Umbilical cord (tissue), 2 donors: ENCODE results near the gene EREG. TPM values are rescaled to one million over a fixed set of nuclear protein-coding genes. Genes with fewer than 3 reads are reported as not detected.
A peak's percentile ranks its signal among the peaks of the same experiment; 100 is the strongest.

Source experiments
- DNase-seq: peaks from one replicate; pipeline ENCODE4 v3.0.0-alpha.2; 2015; ENCODE audit warnings: low spot score
- total RNA-seq: library from RNA; depleted of rRNA; stranded (reverse); fragments of >200 nt; gene quantifications from one replicate; pipeline ENCODE4 v1.2.3, GENCODE V29; 2014; ENCODE audit warnings: low replicate concordance; ENCODE audit not compliant: insufficient read depth

The EREG gene
- total RNA-seq, 1 donor from 2014 or later: 3.9 TPM

DNA sequence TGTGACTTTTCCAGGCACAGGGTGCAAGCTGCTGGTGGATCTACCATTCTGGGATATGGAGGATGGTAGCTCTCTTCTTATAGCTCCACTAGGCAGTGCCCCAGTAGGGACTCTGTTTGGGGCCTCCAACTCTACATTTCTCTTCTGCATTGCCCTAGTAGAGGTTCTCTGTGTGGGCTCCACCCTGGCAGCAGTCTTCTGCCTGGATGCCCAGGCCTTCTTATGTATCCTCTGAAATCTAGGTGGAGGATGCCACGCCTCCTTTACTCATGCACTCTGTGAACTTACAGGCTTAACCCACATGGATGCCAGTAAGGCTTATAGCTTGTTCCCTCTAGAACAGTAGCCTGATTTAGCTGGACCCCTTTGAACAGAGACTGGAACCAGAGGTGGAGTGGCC lies 20.9 kb upstream of the EREG start:
- DNase-seq: no peak

GRCh38 chr4:74353858-74354257 lies 11.1 kb upstream of the EREG start:
- no peak for DNase-seq

DNA sequence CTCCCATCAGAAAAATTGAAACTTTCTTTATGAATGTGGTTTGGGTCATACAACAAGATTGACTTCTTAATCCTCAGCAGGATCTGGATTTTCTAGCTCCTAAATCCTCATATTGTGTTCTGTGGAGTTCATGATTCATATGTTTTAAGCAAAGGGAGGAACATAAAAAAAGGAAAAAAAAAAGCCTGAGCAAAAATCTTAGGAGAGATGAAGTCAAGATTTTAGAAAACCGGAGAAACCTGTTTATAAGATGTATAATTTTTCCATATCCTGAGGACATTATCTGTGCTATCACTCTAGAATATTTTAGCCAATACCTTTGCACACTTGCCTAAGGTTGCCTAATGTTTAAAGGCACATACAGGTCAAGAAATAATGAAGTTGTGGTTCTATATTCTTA lies 7.0 kb upstream of the EREG start:
- DNase-seq: peak; percentile 6

DNA sequence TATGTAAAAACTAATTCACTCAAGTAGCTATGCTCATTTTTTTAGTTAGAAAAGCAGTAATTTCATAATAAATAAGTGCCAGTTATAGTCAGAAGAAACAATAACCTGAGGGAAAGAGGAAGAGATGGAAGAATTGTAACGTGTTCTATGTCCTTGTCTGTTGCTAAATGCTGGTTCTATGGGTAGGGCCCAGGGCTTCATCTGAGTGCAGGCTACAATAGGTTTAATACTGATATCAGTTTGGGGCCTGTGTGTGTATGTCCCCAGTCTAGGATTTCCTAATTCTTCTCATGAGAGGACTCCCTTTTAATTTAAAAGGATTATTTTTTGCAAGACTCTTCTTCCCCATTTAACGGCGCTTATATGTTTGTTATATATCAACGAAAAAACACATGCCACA lies 3.3 kb upstream of the EREG start:
- DNase-seq: no peak

GRCh38 chr4:74362347-74362746 lies 2.6 kb upstream of the EREG start:
- no peak for DNase-seq

DNA sequence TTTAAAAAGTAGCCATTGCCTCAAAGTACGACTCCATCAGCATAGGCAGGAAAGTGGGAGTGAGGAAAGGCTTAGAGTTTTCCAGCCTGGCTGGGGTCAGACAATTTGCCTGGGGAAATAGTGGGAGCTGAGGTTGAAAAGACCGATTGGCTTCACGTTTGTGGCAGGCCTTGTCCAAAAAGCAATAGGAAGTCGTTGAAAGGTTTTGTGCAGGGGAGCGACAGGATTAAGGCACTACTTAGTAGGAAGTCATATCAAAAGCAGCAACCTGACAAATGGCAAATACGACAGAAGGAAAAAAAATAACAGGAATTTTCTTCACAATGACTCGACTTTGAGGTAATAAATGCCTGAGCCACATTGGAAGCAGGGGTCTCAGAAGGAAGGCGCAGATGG lies 691 bp upstream of the EREG start:
- DNase-seq: no peak

DNA sequence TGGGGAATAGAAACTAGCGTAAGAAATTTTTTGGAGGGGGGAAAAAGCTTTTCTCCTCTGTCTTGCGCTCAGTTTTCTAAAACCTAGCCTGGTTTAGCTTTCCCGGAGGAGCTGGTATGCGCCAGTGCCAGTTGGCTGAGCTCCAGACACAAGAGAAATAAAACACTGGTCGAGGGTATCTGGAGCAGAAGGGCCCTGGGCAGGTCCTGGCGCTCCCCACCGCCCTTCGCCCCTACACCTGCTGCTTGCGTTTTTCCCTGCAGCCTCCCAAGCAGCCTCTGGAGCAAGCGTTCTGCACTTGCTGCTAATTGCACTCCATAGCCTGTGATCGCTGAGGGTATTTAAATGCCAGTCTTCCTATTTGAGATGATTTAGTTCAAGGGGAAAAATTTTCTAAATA lies 816 bp downstream of the EREG start:
- no peak for DNase-seq

DNA sequence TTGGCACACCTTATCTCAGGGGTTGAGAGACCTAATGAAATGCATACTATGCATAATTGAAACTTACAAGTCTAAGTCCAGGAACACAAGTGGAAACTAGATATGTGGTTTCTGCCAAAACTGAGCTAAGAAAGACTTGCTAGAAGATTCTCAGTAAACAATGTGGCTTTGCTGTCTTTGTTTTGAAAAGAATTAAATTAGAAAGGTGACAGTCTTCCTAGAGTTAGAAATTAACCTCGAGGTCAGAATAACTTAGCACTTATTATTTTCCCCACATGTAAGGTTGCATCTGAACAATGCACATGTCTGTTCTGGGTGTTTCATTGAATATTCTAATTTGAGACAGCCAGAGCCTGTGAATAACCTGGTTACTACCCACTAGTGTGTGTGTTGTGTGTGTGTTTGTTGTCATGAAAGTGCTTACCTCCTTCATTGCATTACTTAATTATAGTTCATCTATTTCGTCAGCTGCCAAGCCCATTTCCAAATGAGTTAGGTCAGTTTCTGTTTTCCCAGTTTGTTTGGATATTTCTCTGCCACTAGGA lies 1.5 kb downstream of the EREG start:
- no peak for DNase-seq

DNA sequence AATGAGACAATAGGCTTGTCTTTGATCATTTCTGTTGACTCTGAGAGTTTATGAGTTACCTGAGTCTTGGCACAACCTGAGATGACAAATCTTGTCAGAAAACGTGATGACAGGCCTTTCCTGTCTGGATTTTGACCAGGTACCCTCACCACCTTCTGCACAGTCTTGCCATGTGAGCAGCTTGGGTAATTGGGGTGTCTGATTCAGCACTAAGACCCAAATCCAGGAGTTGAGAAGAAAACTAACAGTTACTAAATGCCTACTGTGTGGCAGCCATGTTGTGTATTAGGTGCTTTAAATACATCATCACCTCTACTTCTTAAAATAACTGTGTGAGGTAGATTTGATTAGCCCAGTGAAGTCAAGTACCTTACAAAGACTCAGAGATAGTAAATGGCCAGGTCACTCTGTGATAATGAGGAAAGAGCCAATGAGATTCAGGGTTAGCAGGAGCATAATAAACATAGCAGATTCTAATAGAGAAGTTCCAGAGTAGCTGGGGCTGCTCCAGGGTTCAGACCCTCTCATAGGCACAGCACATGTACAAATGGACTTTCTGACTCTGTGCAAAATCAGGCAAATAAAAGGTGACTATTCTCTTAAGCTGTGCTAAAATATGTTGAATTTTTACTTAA lies 2.8 kb downstream of the EREG start:
- no peak for DNase-seq

DNA sequence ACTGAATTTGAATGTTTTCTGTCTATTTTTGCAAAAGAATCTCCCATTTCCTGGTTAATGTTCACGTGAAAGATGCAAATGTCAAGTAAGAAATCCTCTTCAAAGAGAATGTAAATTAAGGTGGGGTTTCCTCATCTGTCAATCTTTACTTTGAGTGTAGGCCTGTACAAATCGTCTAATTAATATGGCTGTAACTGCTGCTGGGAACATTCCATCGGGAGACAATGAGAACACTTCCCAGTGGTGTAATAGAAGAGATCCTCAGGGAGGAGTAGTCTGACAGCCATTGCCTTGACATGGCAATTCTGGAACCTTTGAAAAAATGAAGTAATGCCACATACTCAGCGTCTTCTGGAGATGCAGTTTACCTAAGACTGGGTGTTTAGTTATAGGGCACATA lies 3.7 kb downstream of the EREG start:
- DNase-seq: no peak

DNA sequence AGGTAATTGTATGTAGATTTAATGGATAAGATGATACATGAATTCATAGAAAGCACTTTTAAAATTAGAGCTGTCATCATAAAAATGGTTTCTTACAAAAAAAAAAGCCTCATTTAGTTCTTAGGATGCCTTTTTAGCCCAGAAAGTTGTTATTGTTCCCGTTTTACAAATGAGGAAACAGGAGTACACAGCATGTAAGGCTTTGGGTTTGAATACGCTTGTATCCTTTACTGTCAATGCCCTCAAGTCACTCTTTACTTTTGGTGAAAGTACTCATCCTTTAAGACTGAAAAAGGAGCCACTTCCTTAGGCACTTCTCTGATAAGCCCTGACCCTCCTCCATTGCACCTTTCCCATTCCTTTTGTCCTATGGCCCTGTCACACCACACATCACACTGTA lies 4.9 kb downstream of the EREG start:
- no peak for DNase-seq

- DNase-seq: peak; percentile 38
Measured at GRCh38 chr4:74370912-74371311, 6.0 kb downstream of the EREG start.

DNA sequence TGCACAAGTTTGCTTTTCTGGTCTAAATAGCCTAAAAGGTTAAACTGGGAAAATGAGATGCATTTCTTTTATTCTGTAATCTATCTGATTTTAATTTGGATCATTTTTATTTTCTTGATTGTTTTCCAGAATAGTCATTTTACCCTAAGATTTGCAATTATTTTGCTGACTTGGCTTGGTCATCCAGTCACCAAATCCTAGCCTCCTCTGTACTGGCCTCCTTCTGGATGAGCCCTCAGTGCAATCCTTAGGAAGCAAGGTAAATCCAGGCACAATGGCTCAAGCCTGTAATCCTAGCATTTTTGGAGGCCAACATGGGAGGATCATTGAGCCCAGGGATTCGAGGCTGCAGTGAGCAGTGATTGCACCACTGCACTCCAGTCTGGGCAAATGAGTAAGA lies 9.2 kb downstream of the EREG start:
- no peak for DNase-seq

DNA sequence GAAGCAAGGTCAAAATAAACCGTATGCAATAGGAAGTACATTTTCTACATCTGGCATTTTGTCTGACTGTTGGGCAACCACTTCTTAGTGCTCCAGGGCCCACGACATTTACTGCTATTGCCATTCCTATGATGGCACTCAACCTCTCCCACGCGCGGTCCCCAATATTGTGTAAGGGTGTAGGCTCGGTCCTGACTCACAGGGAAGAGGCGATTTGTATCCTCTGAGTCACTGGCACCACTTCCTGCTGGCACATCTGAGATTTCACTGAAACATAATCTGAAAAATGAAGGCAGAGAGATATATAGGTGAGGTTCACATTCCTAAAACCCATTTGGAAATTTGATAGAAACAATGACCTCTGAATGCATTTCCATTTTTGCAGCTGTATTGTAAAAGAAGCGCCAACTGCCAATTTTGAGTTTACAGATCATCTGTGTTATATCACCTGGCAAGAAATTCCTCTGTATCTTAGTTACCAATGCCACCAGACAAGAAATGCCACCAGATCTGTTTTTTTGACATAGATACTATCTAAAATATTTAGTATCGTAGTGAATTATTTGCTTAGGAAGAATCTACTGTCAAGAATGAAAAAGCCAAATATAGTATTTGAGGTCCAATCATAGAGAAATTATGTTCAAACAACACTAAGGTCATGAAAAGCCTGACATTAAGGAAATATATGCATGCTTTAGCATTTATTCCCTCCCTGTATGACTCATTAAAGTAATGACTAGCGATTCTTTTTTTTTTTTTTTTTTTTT lies 9.8 kb downstream of the EREG start:
- peak; percentile 3 for DNase-seq

DNA sequence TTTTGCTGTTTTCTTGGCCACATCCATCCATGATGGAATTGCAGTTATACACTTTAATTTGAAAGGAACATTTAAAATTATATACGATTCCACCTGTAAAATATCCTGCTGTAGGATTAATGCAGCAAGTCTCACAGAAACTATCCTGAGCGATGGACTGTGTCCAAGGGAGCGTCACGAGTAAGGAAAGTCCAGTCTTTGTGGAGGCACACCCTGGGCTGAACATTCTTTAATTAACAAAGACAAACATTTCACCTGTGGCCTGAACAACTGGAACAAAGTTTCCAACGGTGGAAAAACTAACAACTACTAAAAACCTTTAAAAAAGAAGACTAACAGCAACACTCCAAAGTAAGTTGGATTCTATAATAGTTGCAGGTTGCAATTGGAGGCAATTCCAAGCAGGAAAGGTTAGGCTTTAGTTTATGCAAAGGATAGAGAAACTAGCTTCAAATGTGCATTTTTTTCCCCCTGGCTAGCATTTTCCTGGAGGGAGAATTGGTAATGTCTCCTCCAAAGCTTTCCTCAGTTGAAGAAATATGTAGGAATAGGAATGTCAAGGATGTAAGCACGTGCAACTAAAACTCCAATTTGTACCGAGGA lies 11.0 kb downstream of the EREG start:
- no peak for DNase-seq

GRCh38 chr4:74376888-74377483 lies 12.0 kb downstream of the EREG start:
- DNase-seq: peak; percentile 57

DNA sequence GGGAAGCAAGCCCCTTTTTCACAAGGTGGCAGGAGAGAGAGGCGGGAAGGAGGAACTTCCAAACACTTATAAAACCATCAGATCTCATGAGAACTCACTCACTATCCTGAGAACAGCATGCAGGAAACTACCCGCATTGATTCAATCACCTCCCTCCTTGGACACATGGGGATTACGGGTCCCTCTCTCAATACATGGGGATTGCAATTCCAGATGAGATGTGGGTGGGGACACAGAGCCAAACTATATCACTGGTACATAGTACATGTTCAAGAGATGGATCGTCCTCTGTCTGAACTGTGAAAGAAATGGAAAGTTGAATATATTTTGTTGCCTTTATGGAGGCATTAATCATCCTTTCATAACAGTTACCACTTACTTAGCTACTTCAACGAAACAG lies 12.8 kb downstream of the EREG start:
- no peak for DNase-seq

- DNase-seq: peak; percentile 13
Measured at GRCh38 chr4:74378573-74378972, 13.6 kb downstream of the EREG start.

GRCh38 chr4:74379912-74380311 lies 15.0 kb downstream of the EREG start:
- DNase-seq: no peak

GRCh38 chr4:74385386-74385785 lies 20.4 kb downstream of the EREG start:
- no peak for DNase-seq

DNA sequence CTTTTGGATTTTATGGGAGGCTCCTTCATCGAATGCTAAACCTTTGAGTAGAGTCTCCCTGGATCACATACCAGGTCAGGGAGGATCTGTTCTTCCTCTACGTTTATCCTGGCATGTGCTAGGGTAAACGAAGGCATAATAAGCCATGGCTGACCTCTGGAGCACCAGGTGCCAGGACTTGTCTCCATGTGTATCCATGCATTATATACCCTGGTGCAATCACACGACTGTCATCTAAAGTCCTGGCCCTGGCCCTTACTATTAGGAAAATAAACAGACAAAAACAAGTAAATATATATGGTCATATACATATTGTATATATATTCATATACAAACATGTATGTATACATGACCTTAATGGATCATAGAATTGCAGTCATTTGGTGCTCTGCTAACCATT lies 21.2 kb downstream of the EREG start:
- no peak for DNase-seq

- DNase-seq: no peak
Measured at GRCh38 chr4:74387790-74388189, 22.8 kb downstream of the EREG start.
